Measurements from ENCODE around the gene TBC1D5. TPM values are rescaled to one million over a fixed set of nuclear protein-coding genes. Genes with fewer than 3 reads are reported as not detected.

Gene TBC1D5
- total and polyA plus RNA-seq, 12 donors = 6.4 to 108 (median 70.7) TPM

- Histone ChIP-seq H3K36me3 (replicated peaks in 1 of 2) (no peaks in the 10 kb centered on the region), H3K4me1 (replicated peaks in 1 of 2) (peaks cover 0 to 32% of the 10 kb centered on the region in 2 donors), H3K9me3 (replicated peaks in 1 of 3) (no peaks in the 10 kb centered on the region), H3K27ac (no peak overlapping the region), H3K27me3 (no peaks in the 10 kb centered on the region), H3K4me3 (no peak overlapping the region)
- intact Hi-C loops (cut with DNase I) = no loop called here
- WGBS, 4 donors = 63 to 71% (median 65%) methylated on average over 4 of the region's 4 CpGs
- DNase-seq = peak in 4 of 7 donors; percentile 24 to 46 (median 28)
- TF ChIP-seq CTCF (IDR thresholded peaks at IDR 0.05) (peak; percentile 50 to 74 (median 65)), POLR2A (IDR thresholded peaks at IDR 0.05) (no peak)
These were observed 97.2 kb downstream of the TBC1D5 start for GRCh38 chr3:17645074-17645698.

- intact Hi-C loops (cut with DNase I) = no loop called here
- WGBS, 4 donors = 42 to 54% (median 43%) methylated on average over 4 of the region's 4 CpGs
- Histone ChIP-seq H3K9me3 (replicated peaks in 1 of 3) (no peaks in the 10 kb centered on the region), H3K27ac (peak overlapping the region in 1 of 5 donors; percentile 28), H3K36me3 (replicated peaks in 1 of 2) (no peaks in the 10 kb centered on the region), H3K4me3 (no peak overlapping the region), H3K4me1 (replicated peaks in 1 of 2) (peaks cover 10 to 47% of the 10 kb centered on the region in 2 donors), H3K27me3 (no peaks in the 10 kb centered on the region)
- no peak for DNase-seq
- TF ChIP-seq CTCF (IDR thresholded peaks at IDR 0.05) (no peak), POLR2A (IDR thresholded peaks at IDR 0.05) (no peak)
These were observed 98.7 kb downstream of the TBC1D5 start for GRCh38 chr3:17643691-17644090.

GRCh38 chr3:17642474-17642873, 100.0 kb downstream of the TBC1D5 start:
- Histone ChIP-seq H3K9me3 (replicated peaks in 1 of 3) (no peaks in the 10 kb centered on the region), H3K27me3 (no peaks in the 10 kb centered on the region), H3K4me1 (replicated peaks in 1 of 2) (peaks cover 10 to 54% of the 10 kb centered on the region in 2 donors), H3K36me3 (replicated peaks in 1 of 2) (no peaks in the 10 kb centered on the region), H3K27ac (no peak overlapping the region), H3K4me3 (no peak overlapping the region)
- no peak for DNase-seq
- WGBS, 4 donors = 90 to 97% (median 92%) methylated on average over 3 of the region's 3 CpGs
- intact Hi-C loops (cut with DNase I) = no loop called here
- TF ChIP-seq POLR2A (IDR thresholded peaks at IDR 0.05) (no peak), CTCF (IDR thresholded peaks at IDR 0.05) (no peak)

- intact Hi-C loops (cut with DNase I) = no loop called here
- TF ChIP-seq POLR2A (IDR thresholded peaks at IDR 0.05) (no peak), CTCF (IDR thresholded peaks at IDR 0.05) (no peak)
- peaks cover 14 to 59% of the 10 kb centered on the region in 2 donors for H3K4me1 ChIP-seq (replicated peaks in 1 of 2)
These were observed 102.0 kb downstream of the TBC1D5 start for GRCh38 chr3:17640466-17640865.

More at GRCh38 chr3:17640466-17640865, 102.0 kb downstream of the TBC1D5 start:
- Histone ChIP-seq H3K27ac (peak overlapping the region in 1 of 5 donors; percentile 49), H3K4me3 (no peak overlapping the region), H3K36me3 (replicated peaks in 1 of 2) (no peaks in the 10 kb centered on the region), H3K9me3 (replicated peaks in 1 of 3) (no peaks in the 10 kb centered on the region), H3K27me3 (no peaks in the 10 kb centered on the region)
- DNase-seq = no peak
